ENCODE results near the gene PRKAG2. TPM values are rescaled to one million over a fixed set of nuclear protein-coding genes. Genes with fewer than 3 reads are reported as not detected.

Gene PRKAG2
- total and polyA plus RNA-seq, 2 of the 13 experiments (the other 11 are each of a cell fraction or from before 2014, with no cell fraction given): 0.90 to 1.3 TPM

GRCh38 chr7:151686826-151687225 lies 190.1 kb downstream of the PRKAG2 start:
- H3K4me2 ChIP-seq (ENCODE audit: low read depth, low read length): no peak overlapping the region
- H3K36me3 ChIP-seq (replicated peaks in 1 of 2; ENCODE audit: control insufficient read depth in 1 of 2, insufficient read depth in 2 of 2, low read length in 2 of 2): no peaks in the 10 kb centered on the region
- no peaks in the 10 kb centered on the region for H3K9me3 ChIP-seq (ENCODE audit: low read length)
- POLR2A ChIA-PET: no interaction called here
- WGBS (ENCODE audit: low lambda C conversion rate): 43% methylated on average over 2 of the region's 2 CpGs
- no peak for FAIRE-seq
- peaks cover 0 to 14% of the 10 kb centered on the region in 2 experiments; a peak in 1 of 5 replicates for H3K27me3 ChIP-seq (ENCODE audit: control insufficient read depth in 1 of 2, insufficient read depth in 2 of 2, low read length in 2 of 2)
- no peaks in the 10 kb centered on the region for H4K20me1 ChIP-seq (ENCODE audit: insufficient read depth, low read length)
- DNase-seq (ENCODE audit: low spot score): no peak
- intact Hi-C loops (cut with micrococcal nuclease; ENCODE audit: unreplicated experiment): no loop called here
- no peaks in the 10 kb centered on the region for H3K79me2 ChIP-seq (ENCODE audit: insufficient read depth, low read length)
- no peak overlapping the region for H3K27ac ChIP-seq (ENCODE audit: extremely low read length, insufficient read depth, low read length)
- no peak overlapping the region for H2AFZ ChIP-seq (ENCODE audit: low read length)
- no peak overlapping the region for H3K4me3 ChIP-seq (replicated peaks in 1 of 3; ENCODE audit: insufficient read depth in 1 of 3, low read depth in 2 of 3, low read length in 3 of 3)
- CTCF ChIA-PET (ENCODE audit: low intra/inter-chr PET ratio, low total read pairs): no interaction called here
- ATAC-seq: no peak
- H3K4me1 ChIP-seq (ENCODE audit: insufficient read depth, low read length): peaks cover 12% of the 10 kb centered on the region
- TF ChIP-seq ZBTB33 (CRISPR knock-in tag; IDR thresholded peaks at IDR 0.05) (no peak), ZMYM4 (CRISPR knock-in tag; IDR thresholded peaks at IDR 0.05) (no peak), SP140L (CRISPR knock-in tag; IDR thresholded peaks at IDR 0.05; ENCODE audit: borderline replicate concordance) (no peak), CAMTA2 (CRISPR knock-in tag; IDR thresholded peaks at IDR 0.05; ENCODE audit: borderline replicate concordance) (no peak), ZNF790 (CRISPR knock-in tag; IDR thresholded peaks at IDR 0.05; ENCODE audit: borderline replicate concordance) (no peak), ZNF770 (CRISPR knock-in tag; IDR thresholded peaks at IDR 0.05) (no peak), JARID2 (CRISPR knock-in tag; IDR thresholded peaks at IDR 0.05; ENCODE audit: insufficient replicate concordance) (no peak), SNAPC5 (CRISPR knock-in tag; IDR thresholded peaks at IDR 0.05; ENCODE audit: borderline replicate concordance) (no peak), ZNF598 (CRISPR knock-in tag; IDR thresholded peaks at IDR 0.05; ENCODE audit: borderline replicate concordance) (no peak), ZNF180 (CRISPR knock-in tag; IDR thresholded peaks at IDR 0.05; ENCODE audit: borderline replicate concordance, low read depth) (no peak), ZSCAN5A (CRISPR knock-in tag; IDR thresholded peaks at IDR 0.05; ENCODE audit: borderline replicate concordance) (no peak), ZNF205 (CRISPR knock-in tag; IDR thresholded peaks at IDR 0.05) (no peak), DZIP1 (CRISPR knock-in tag; IDR thresholded peaks at IDR 0.05) (no peak), ZNF674 (CRISPR knock-in tag; IDR thresholded peaks at IDR 0.05; ENCODE audit: low read depth) (no peak)
- no TSS peak for BruUV-seq (replicated peaks)
- in situ Hi-C loops (cut with HindIII; ENCODE audit: extremely low pct_ligation_motif_present, low pct_unique_long_range_greater_than_20kb): no loop called here
- H3K9ac ChIP-seq (ENCODE audit: insufficient read depth, low read depth, low read length): no peak overlapping the region
